Omental fat pad (tissue), 4 donors: ENCODE measurements around the gene ATG13. TPM values are rescaled to one million over a fixed set of nuclear protein-coding genes. Genes with fewer than 3 reads are reported as not detected.

Experiments used
- ATAC-seq: fragments of 150-250 bp; one replicate; pipeline ENCODE4 v1.9.1; 2016; ENCODE audit warnings: mild to moderate bottlenecking, moderate library complexity; ENCODE audit not compliant: low FRiP score
- DNase-seq: peaks from one replicate; pipeline ENCODE4 v3.0.0-alpha.2; 2019; ENCODE audit warnings: low spot score
- CTCF ChIP-seq, 3 donors: fragments of 450-650 bp; IDR thresholded peaks; one replicate each; pipeline ENCODE4 v1.5.1; 2016 to 2017; ENCODE audit warnings: antibody characterized with exemption in 3 of 3, mild to moderate bottlenecking in 3 of 3, moderate library complexity in 2 of 3
- total RNA-seq, 4 donors: library from RNA; depleted of rRNA; stranded (reverse); fragments of >200 nt; gene quantifications; one replicate each; pipeline ENCODE4 v1.1.0, GENCODE V29; 2016

ATG13 gene
- total RNA-seq, 4 donors from 2014 or later, result 73.7 to 137 (median 83.3) TPM

- ATAC-seq, result no peak
- TF ChIP-seq CTCF (IDR thresholded peaks at IDR 0.05), result no peak
- DNase-seq, result peak; percentile 47
Measured at GRCh38 chr11:46675288-46675851, 58.0 kb downstream of the ATG13 start.

GRCh38 chr11:46675949-46676348 is 58.6 kb downstream of the ATG13 start:
- TF ChIP-seq CTCF (IDR thresholded peaks at IDR 0.05), result no peak
- DNase-seq (no peak), ATAC-seq (no peak)

GRCh38 chr11:46676436-46677158 is 59.2 kb downstream of the ATG13 start:
- DNase-seq, result no peak
- ATAC-seq, result no peak
- no peak for TF ChIP-seq CTCF (IDR thresholded peaks at IDR 0.05)

GRCh38 chr11:46677169-46677568 is 59.8 kb downstream of the ATG13 start:
- no peak for ATAC-seq
- DNase-seq, result no peak
- no peak for TF ChIP-seq CTCF (IDR thresholded peaks at IDR 0.05)

- DNase-seq, result no peak
- no peak for ATAC-seq
- no peak for TF ChIP-seq CTCF (IDR thresholded peaks at IDR 0.05)
Measured at GRCh38 chr11:46677991-46678740, 60.8 kb downstream of the ATG13 start.

GRCh38 chr11:46678741-46679130 is 61.4 kb downstream of the ATG13 start:
- ATAC-seq, result no peak
- TF ChIP-seq CTCF (IDR thresholded peaks at IDR 0.05), result no peak

More at GRCh38 chr11:46678741-46679130, 61.4 kb downstream of the ATG13 start:
- no peak for DNase-seq
